IPS-20b (cell line): ENCODE measurements around the gene SAMD9.

ENCODE experiments used
- H3K27ac ChIP-seq: one replicate; pipeline ENCODE4 v1.5.1; 2013; ENCODE audit warnings: low read length
- H3K27me3 ChIP-seq: 2 replicates; pipeline ENCODE4 v1.6.1; 2013; ENCODE audit warnings: mild to moderate bottlenecking, low read length, inconsistent platforms; ENCODE audit not compliant: insufficient read depth
- H3K36me3 ChIP-seq: 2 replicates; pipeline ENCODE4 v1.6.1; 2013; ENCODE audit warnings: low read depth, mild to moderate bottlenecking, inconsistent platforms, low read length, moderate library complexity; ENCODE audit not compliant: insufficient read depth
- H3K4me1 ChIP-seq: 2 replicates; pipeline ENCODE4 v1.6.1; 2013; ENCODE audit warnings: mild to moderate bottlenecking, control low read depth, inconsistent platforms, low read length, moderate library complexity; ENCODE audit not compliant: insufficient read depth
- H3K4me3 ChIP-seq: 2 replicates; pipeline ENCODE4 v1.5.1; 2013; ENCODE audit warnings: mild to moderate bottlenecking, low read length, inconsistent platforms
- H3K9ac ChIP-seq: 2 replicates; pipeline ENCODE4 v1.6.1; 2013; ENCODE audit warnings: low read depth, mild to moderate bottlenecking, inconsistent platforms, low read length, moderate library complexity
- H3K9me3 ChIP-seq: 2 replicates; pipeline ENCODE4 v1.6.1; 2013; ENCODE audit warnings: mild to moderate bottlenecking, low read depth, low read length, inconsistent platforms; ENCODE audit not compliant: insufficient read depth

SAMD9 gene

GRCh38 chr7:93117852-93118530 is at the start of gene SAMD9:
Gene SAMD9 (minus strand): TSS chr7:93117979. CDS start chr7:93106097, 11,882 bp downstream.
- no peaks in the 10 kb centered on the region for H3K9me3 ChIP-seq
- no peak within 1 kb of the TSS for H3K27ac ChIP-seq
- no peak within 1 kb of the TSS for H3K4me3 ChIP-seq
- no peak within 1 kb of the TSS for H3K9ac ChIP-seq
- no peaks in the 10 kb centered on the region for H3K27me3 ChIP-seq
- no peaks in the 10 kb centered on the region for H3K4me1 ChIP-seq
- H3K36me3 ChIP-seq = no peaks in the 10 kb centered on the region

- Histone ChIP-seq H3K36me3 (no peaks in the 10 kb centered on the region), H3K27me3 (no peaks in the 10 kb centered on the region), H3K4me3 (no peak overlapping the region), H3K9me3 (0 out of 2 replicates have a peak, but pooled peaks cover 3% of the 10 kb centered on the region), H3K4me1 (no peaks in the 10 kb centered on the region), H3K27ac (no peak overlapping the region), H3K9ac (no peak overlapping the region)
Observed at GRCh38 chr7:93165447-93165846, 47.7 kb upstream of the SAMD9 start.

DNA sequence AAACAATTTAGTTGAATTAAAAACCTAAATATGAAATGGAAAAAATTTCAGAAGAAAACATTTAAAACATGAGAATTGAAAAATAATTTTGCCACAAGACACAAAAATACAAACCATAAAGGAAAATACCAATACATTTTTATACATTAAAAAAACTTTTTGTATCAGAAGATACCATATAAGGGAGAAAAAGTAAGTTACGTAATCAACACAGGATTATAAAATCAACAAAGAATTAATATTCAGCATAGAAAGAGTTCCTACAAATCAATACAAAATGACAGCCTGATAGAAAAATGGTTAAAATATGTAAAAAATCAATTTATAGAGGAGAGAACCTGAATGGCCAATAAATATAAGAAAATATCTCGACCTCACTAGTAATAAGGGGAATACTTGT is 47.0 kb upstream of the SAMD9 start:
- no peaks in the 10 kb centered on the region for H3K27me3 ChIP-seq
- H3K9me3 ChIP-seq = 0 out of 2 replicates have a peak, but pooled peaks cover 3% of the 10 kb centered on the region
- no peaks in the 10 kb centered on the region for H3K4me1 ChIP-seq
- no peak overlapping the region for H3K9ac ChIP-seq
- H3K27ac ChIP-seq = no peak overlapping the region
- H3K36me3 ChIP-seq = no peaks in the 10 kb centered on the region
- H3K4me3 ChIP-seq = no peak overlapping the region

- no peaks in the 10 kb centered on the region for H3K4me1 ChIP-seq
- H3K4me3 ChIP-seq = no peak overlapping the region
- H3K9ac ChIP-seq = no peak overlapping the region
- no peaks in the 10 kb centered on the region for H3K27me3 ChIP-seq
- no peaks in the 10 kb centered on the region for H3K36me3 ChIP-seq
- H3K27ac ChIP-seq = no peak overlapping the region
- no peaks in the 10 kb centered on the region for H3K9me3 ChIP-seq
Observed at GRCh38 chr7:93161181-93161762, 43.5 kb upstream of the SAMD9 start.

GRCh38 chr7:93160410-93160809 is 42.6 kb upstream of the SAMD9 start:
- H3K4me1 ChIP-seq = no peaks in the 10 kb centered on the region
- H3K36me3 ChIP-seq = no peaks in the 10 kb centered on the region
- H3K27me3 ChIP-seq = no peaks in the 10 kb centered on the region
- no peaks in the 10 kb centered on the region for H3K9me3 ChIP-seq
- no peak overlapping the region for H3K9ac ChIP-seq
- no peak overlapping the region for H3K4me3 ChIP-seq
- no peak overlapping the region for H3K27ac ChIP-seq

- no peaks in the 10 kb centered on the region for H3K4me1 ChIP-seq
- no peaks in the 10 kb centered on the region for H3K9me3 ChIP-seq
Observed at GRCh38 chr7:93159490-93159889, 41.7 kb upstream of the SAMD9 start.

DNA sequence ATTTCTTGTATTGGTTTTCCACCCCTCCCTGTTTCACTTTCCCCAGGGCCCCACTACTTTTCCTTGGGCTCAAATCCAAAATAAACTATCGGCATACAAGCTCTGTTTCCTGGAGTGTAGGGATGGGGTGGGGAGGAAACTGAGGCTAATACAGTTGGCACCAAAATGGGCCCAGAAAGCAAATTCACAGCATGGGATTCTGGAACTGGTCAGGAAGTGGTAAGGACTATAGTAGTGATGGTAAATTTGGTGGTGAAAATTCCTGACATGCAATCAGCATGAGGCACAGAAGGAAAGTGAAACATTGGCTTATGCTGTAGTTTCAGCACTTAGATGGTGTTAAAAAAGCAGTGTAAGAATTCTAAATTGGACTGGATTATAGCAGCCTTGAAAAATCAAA is 39.1 kb upstream of the SAMD9 start:
- Histone ChIP-seq H3K4me1 (no peaks in the 10 kb centered on the region), H3K4me3 (no peak overlapping the region), H3K9me3 (no peaks in the 10 kb centered on the region), H3K27ac (no peak overlapping the region), H3K27me3 (no peaks in the 10 kb centered on the region), H3K9ac (no peak overlapping the region), H3K36me3 (no peaks in the 10 kb centered on the region)

More at GRCh38 chr7:93159490-93159889, 41.7 kb upstream of the SAMD9 start:
- Histone ChIP-seq H3K9ac (no peak overlapping the region), H3K36me3 (no peaks in the 10 kb centered on the region), H3K4me3 (no peak overlapping the region), H3K27ac (no peak overlapping the region), H3K27me3 (no peaks in the 10 kb centered on the region)

DNA sequence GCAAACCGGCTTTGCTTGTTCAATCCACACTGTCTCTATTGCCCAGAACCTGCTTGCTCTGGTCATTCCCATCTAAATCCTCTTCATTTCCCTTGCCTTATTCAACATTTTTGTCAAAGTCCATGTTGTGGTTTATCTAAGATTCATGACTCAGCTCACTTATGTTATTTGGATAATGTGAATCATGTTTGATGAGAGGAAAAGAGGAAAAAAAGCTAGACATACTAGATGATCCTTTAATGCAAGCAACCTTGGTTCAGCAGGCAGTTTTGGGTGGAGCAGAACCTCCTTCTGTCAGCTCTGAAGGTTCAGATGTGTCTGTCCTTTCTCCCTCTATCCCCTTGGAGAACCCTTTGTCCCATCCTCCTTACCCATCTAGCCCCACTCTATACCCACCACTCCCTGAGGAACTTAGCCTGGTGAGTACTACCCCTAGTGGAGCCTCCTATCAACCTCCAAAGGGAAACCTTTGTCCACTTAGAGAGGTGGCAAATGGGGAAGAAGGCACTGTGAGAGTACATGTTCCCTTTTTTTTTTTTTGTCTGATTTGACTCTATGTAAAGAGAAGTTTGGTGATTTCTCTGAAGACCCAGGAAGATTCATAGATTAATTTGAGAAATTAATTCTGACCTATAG is 32.5 kb upstream of the SAMD9 start:
- Histone ChIP-seq H3K9ac (no peak overlapping the region), H3K36me3 (no peaks in the 10 kb centered on the region), H3K9me3 (no peaks in the 10 kb centered on the region), H3K27me3 (no peaks in the 10 kb centered on the region), H3K27ac (no peak overlapping the region), H3K4me1 (no peaks in the 10 kb centered on the region; the same call in 1 of the 2 replicates), H3K4me3 (no peak overlapping the region)

DNA sequence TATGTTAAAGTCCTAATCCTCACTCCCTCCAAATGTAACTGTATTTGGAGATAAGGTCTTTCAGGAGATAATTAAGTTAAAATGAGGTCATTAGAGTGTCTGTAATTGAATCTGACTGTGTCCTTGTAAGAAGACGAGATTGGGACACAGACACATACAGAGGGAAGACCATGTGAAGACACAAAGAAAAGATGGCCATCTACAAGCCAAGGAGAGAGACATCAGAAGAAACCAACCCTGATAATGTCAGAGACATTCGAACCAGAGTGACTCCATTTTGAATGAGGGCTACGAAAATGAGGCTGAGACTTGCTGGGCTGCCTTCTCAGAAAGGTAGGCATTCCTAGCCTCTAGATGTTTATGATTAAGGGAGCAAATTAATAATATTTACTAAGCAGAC is 30.9 kb upstream of the SAMD9 start:
- Histone ChIP-seq H3K4me1 (no peaks in the 10 kb centered on the region; the same call in 1 of the 2 replicates), H3K4me3 (no peak overlapping the region), H3K27me3 (no peaks in the 10 kb centered on the region), H3K9ac (no peak overlapping the region), H3K36me3 (no peaks in the 10 kb centered on the region), H3K9me3 (no peaks in the 10 kb centered on the region), H3K27ac (no peak overlapping the region)

GRCh38 chr7:93148144-93148543 is 30.4 kb upstream of the SAMD9 start, which contains the start of gene SAMD9L:
Gene SAMD9L (minus strand): TSS chr7:93148385. CDS start chr7:93135971, 12,414 bp downstream.
- no peaks in the 10 kb centered on the region for H3K27me3 ChIP-seq
- H3K27ac ChIP-seq = no peak within 1 kb of the TSS
- H3K4me3 ChIP-seq = no peak within 1 kb of the TSS
- H3K4me1 ChIP-seq = no peaks in the 10 kb centered on the region; the same call in 1 of the 2 replicates
- H3K9me3 ChIP-seq = no peaks in the 10 kb centered on the region
- H3K9ac ChIP-seq = no peak within 1 kb of the TSS
- no peaks in the 10 kb centered on the region for H3K36me3 ChIP-seq

GRCh38 chr7:93147363-93147762 is 29.6 kb upstream of the SAMD9 start:
- Histone ChIP-seq H3K27me3 (no peaks in the 10 kb centered on the region), H3K4me3 (no peak overlapping the region), H3K36me3 (no peaks in the 10 kb centered on the region), H3K27ac (no peak overlapping the region), H3K9ac (no peak overlapping the region), H3K9me3 (no peaks in the 10 kb centered on the region), H3K4me1 (no peaks in the 10 kb centered on the region; the same call in 1 of the 2 replicates)
